Testis (tissue), 3 donors: ENCODE data around the gene STARD3NL. TPM values are rescaled to one million over a fixed set of nuclear protein-coding genes. Genes with fewer than 3 reads are reported as not detected.
"Not testable (repeated sequence)": the region's sequence is repeated elsewhere in the genome, so short reads cannot be mapped to it uniquely, and the experiment has no call there.

ENCODE experiments used
- DNase-seq: peaks from one replicate; pipeline ENCODE4 v3.0.0-alpha.2; 2019
- H3K27ac ChIP-seq, 2 donors: fragments of 200-600 bp; sonication (generic); one replicate each; pipeline ENCODE4 v1.5.1; 2019
- H3K27me3 ChIP-seq: fragments of 200-600 bp; sonication (generic); one replicate; pipeline ENCODE4 v1.5.1; 2019
- H3K36me3 ChIP-seq: fragments of 200-600 bp; sonication (generic); one replicate; pipeline ENCODE4 v1.5.1; 2017; ENCODE audit warnings: low read depth; ENCODE audit errors: missing control alignments
- H3K4me1 ChIP-seq: fragments of 200-600 bp; sonication (generic); one replicate; pipeline ENCODE4 v1.5.1; 2019
- H3K4me3 ChIP-seq, 2 donors: fragments of 200-600 bp; sonication (generic); one replicate each; pipeline ENCODE4 v1.5.1; 2017 to 2019
- H3K9me3 ChIP-seq: fragments of 200-600 bp; sonication (generic); one replicate; pipeline ENCODE4 v1.5.1; 2017
- CTCF ChIP-seq, 3 experiments: fragments of 450-650 bp in 2 of 3; fragments of 200-600 bp in 1 of 3; sonication (generic) in 1 of 3; IDR thresholded peaks; one replicate each; pipeline ENCODE4 v1.5.1; 2016 to 2019; ENCODE audit warnings: antibody characterized with exemption in 3 of 3, mild to moderate bottlenecking in 2 of 3, moderate library complexity in 1 of 3
- POLR2A ChIP-seq: fragments of 450-650 bp; IDR thresholded peaks from one replicate; pipeline ENCODE4 v1.6.1; 2017; ENCODE audit warnings: antibody characterized with exemption, mild to moderate bottlenecking, moderate library complexity
- WGBS, 2 donors: methylation state at CpG; one replicate each; pipeline ENCODE4 v1.1.5; 2018; 5-methylcytosine and 5-hydroxymethylcytosine counted together
- intact Hi-C: fragments of 100-400 bp; cut with DNase I; formaldehyde crosslinking; loops from one replicate; pipeline ENCODE4 v1.15.1; 2023; ENCODE audit warnings: low total_unique reads
- polyA plus RNA-seq: library from polyadenylated mRNA; stranded (reverse); fragments of 350-450 nt; fragmentation: Illumina TruSeq; extraction: RNeasy Lipid Tissue Mini Kit (QIAGEN cat#74804); gene quantifications from one replicate; pipeline ENCODE4 v1.2.3, GENCODE V29; 2014; ENCODE audit warnings: low read depth, low replicate concordance; ENCODE audit not compliant: insufficient read depth
- total RNA-seq, 2 donors: library from RNA; depleted of rRNA; stranded (reverse); fragments of >200 nt; gene quantifications; one replicate each; pipeline ENCODE4 v1.2.3, GENCODE V29; 2016

The STARD3NL gene
- total and polyA plus RNA-seq, 3 donors from 2014 or later = 52.2 to 66.1 (median 60.4) TPM

GRCh38 chr7:38232502-38233366 lies 54.7 kb downstream of the STARD3NL start:
- 82 to 90% methylated on average over 11 of the region's 11 CpGs for WGBS, 2 donors
- no peak overlapping the region for H3K4me3 ChIP-seq
- no peak overlapping the region for H3K27ac ChIP-seq
- no peaks in the 10 kb centered on the region for H3K36me3 ChIP-seq
- no peaks in the 10 kb centered on the region for H3K9me3 ChIP-seq
- no peak for TF ChIP-seq POLR2A
- TF ChIP-seq CTCF (IDR thresholded peaks at IDR 0.05) = no peak
- H3K27me3 ChIP-seq = no peaks in the 10 kb centered on the region
- intact Hi-C loops = no loop called here
- H3K4me1 ChIP-seq = no peaks in the 10 kb centered on the region
- no peak for DNase-seq

DNA sequence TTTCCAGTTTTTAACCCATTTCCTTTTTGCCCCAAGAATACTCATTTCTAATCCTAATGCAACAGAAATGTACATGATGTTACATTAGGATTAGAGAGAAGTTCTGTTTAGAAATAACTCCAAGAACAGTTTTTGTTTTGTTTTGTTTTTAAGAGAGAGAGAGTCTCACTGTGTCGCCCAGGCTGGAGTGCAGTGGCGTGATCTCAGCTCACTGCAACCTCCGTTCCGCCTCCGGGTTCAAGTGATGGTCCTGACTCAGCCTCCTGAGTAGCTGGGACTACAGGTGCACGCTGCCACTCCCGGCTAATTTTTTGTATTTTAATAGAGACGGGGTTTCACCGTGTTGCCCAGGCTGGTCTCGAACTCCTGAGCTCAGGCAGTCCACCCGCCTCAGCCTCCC lies 56.7 kb downstream of the STARD3NL start:
- DNase-seq, H3K27me3 ChIP-seq, H3K27ac ChIP-seq, H3K4me1 ChIP-seq, H3K9me3 ChIP-seq, H3K4me3 ChIP-seq, intact Hi-C loops, H3K36me3 ChIP-seq: not testable (repeated sequence)
- 86 to 94% methylated on average over 11 of the region's 11 CpGs for WGBS, 2 donors

DNA sequence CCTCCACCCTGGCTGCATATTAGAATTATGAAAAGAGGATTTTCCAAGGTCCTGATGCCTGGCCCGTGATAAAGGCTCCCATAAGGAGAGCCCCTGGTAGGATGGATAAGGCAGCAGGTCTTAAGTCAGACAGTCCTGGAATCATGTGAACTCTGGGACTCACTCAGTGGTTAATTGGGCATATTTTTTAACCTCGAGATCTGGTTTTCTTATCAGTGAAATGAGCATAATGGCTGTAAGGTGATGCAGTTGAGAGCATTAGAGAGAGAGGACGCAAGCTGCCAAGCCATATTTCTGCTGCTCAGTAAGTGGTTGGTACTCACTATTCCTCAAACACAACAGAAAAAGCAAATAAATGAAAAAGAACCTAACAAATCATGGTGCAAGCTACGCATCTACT lies 57.6 kb downstream of the STARD3NL start:
- DNase-seq = no peak
- H3K9me3 ChIP-seq = no peaks in the 10 kb centered on the region
- 59 to 77% methylated on average over 4 of the region's 4 CpGs for WGBS, 2 donors

DNA sequence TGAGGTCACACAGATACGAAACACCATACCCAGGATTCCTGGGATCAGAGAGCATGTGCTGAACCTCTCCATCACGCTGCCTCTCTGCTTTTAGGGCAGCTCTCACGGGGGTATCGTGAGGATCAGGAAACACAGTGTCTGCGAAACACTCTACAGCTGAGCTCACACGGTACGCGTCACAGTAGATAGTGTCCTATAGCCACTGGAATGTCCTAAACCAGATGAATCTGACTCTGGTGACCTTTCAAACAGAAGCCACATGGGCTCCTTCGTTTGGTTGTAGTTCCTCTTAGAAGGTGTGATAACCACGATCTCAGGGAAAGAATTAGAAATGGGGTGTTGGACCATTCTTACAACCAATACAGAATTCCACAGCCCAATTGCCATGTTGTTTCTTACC lies 61.1 kb downstream of the STARD3NL start:
- H3K4me1 ChIP-seq, H3K9me3 ChIP-seq, H3K27me3 ChIP-seq, intact Hi-C loops, DNase-seq, H3K4me3 ChIP-seq, H3K36me3 ChIP-seq, H3K27ac ChIP-seq: not testable (repeated sequence)
- WGBS, 2 donors = 93 to 96% methylated on average over 10 of the region's 10 CpGs

More for the DNA sequence above, 57.6 kb downstream of the STARD3NL start:
- intact Hi-C loops = no loop called here
- H3K4me3 ChIP-seq = no peak overlapping the region
- no peaks in the 10 kb centered on the region for H3K4me1 ChIP-seq
- no peaks in the 10 kb centered on the region for H3K27me3 ChIP-seq
- no peak for TF ChIP-seq POLR2A
- no peak for TF ChIP-seq CTCF (IDR thresholded peaks at IDR 0.05)
- H3K27ac ChIP-seq = no peak overlapping the region
- no peaks in the 10 kb centered on the region for H3K36me3 ChIP-seq

DNA sequence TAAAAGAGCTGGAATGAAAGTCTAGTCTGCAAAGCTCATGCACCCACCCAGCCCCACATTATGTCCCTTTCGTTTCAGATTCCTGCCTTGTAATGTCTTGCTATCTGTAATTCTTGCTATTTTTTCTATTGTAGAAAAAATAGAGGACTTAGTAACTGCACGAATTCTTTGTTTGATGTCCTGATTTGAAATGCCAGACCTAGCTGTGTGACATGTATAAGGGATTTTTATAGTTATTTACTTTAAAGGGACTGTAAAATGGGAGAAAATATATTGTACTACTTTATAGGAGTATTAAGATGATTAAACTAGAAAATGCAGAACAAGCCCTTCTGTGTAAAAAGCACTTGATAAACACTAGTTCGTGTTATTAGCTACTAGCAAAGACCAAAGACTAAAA lies 63.0 kb downstream of the STARD3NL start:
- no peak for TF ChIP-seq CTCF (IDR thresholded peaks at IDR 0.05)
- no peak for TF ChIP-seq POLR2A
- 53 to 57% methylated on average over 3 of the region's 3 CpGs for WGBS, 2 donors
- Histone ChIP-seq H3K4me3 (no peak overlapping the region), H3K36me3 (no peaks in the 10 kb centered on the region), H3K27me3 (no peaks in the 10 kb centered on the region), H3K4me1 (no peaks in the 10 kb centered on the region), H3K27ac (no peak overlapping the region), H3K9me3 (no peaks in the 10 kb centered on the region)
- intact Hi-C loops = no loop called here
- DNase-seq = no peak

DNA sequence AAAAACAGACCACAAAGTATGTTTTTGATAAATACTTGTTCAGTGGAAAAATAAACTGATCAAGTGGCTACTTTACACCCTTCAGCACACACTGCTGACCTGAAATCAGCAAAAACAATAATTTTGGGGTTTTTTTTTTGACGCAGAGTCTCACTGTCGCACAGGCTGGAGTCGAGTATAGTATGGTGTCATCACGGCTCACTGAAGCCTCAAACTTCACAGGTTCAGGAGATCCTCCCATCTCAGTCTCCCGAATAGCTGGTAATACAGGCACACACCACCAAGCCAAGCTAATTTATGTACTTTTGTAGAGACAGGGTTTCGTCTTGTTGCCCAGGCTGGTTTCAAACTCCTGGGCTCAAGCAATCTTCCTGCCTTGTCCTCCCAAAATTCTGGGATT lies 64.8 kb downstream of the STARD3NL start:
- WGBS, 2 donors = 67 to 76% methylated on average over 6 of the region's 6 CpGs

GRCh38 chr7:38243345-38243744 lies 65.3 kb downstream of the STARD3NL start:
- DNase-seq, H3K4me1 ChIP-seq, H3K27ac ChIP-seq, H3K4me3 ChIP-seq, H3K36me3 ChIP-seq, intact Hi-C loops, H3K27me3 ChIP-seq, H3K9me3 ChIP-seq: not testable (repeated sequence)
- WGBS, 2 donors = 42 to 56% methylated on average over 5 of the region's 5 CpGs

More for the DNA sequence above, 64.8 kb downstream of the STARD3NL start:
- Histone ChIP-seq H3K9me3 (no peaks in the 10 kb centered on the region), H3K4me3 (no peak overlapping the region), H3K4me1 (no peaks in the 10 kb centered on the region), H3K27ac (no peak overlapping the region), H3K27me3 (no peaks in the 10 kb centered on the region), H3K36me3 (no peaks in the 10 kb centered on the region)
- intact Hi-C loops = no loop called here
- TF ChIP-seq CTCF (IDR thresholded peaks at IDR 0.05) = no peak
- TF ChIP-seq POLR2A = no peak
- no peak for DNase-seq
